ENCODE measurements around the gene JPH3.

- TF ChIP-seq POLR2AphosphoS5 (IDR thresholded peaks at IDR 0.05) (no peak), CTCF (IDR thresholded peaks at IDR 0.05) (no peak), POLR2A (IDR thresholded peaks at IDR 0.05) (no peak)
Measured at GRCh38 chr16:87674419-87674818, 72.1 kb downstream of the JPH3 start.
